Pancreas (tissue), 10 donors: ENCODE measurements around the gene MEGF6. TPM values are rescaled to one million over a fixed set of nuclear protein-coding genes. Genes with fewer than 3 reads are reported as not detected.

Source experiments
- ATAC-seq, 4 donors: fragments of 200-7000 bp; cut with Tn5 transposase; one replicate each; pipeline versions ENCODE4 v1.8.0 to v1.9.1; 2020; ENCODE audit warnings: mild to moderate bottlenecking in 4 of 4, moderate library complexity in 4 of 4
- DNase-seq, 6 donors: peaks; one replicate each; pipeline ENCODE4 v3.0.0-alpha.2; 2020
- FAIRE-seq: peaks from 2 replicates; lab custom pipeline; 2012; peaks lifted over from hg19 to GRCh38; lab: Jason Lieb, UNC
- H3K27ac ChIP-seq, 4 donors: fragments of 200-600 bp; sonication (generic); 1 replicate in 3 of 4; 2 replicates in 1 of 4; pipeline versions ENCODE4 v1.5.0 to v1.8.0; 2020
- H3K27me3 ChIP-seq, 4 donors: fragments of 200-600 bp; one replicate each; pipeline ENCODE4 v1.8.0; 2021
- H3K36me3 ChIP-seq, 3 donors: fragments of 200-600 bp; sonication (generic) in 1 of 3; one replicate each; pipeline versions ENCODE4 v1.5.0 to v1.8.0; 2020 to 2021
- H3K4me1 ChIP-seq, 3 donors: fragments of 200-600 bp; one replicate each; pipeline ENCODE4 v1.8.0; 2021
- H3K4me3 ChIP-seq, 4 donors: fragments of 200-600 bp; sonication (generic) in 2 of 4; one replicate each; pipeline versions ENCODE4 v1.5.0 to v1.8.0; 2020 to 2021
- H3K9me3 ChIP-seq, 4 donors: fragments of 200-600 bp; one replicate each; pipeline ENCODE4 v1.8.0; 2021
- CTCF ChIP-seq, 4 donors: fragments of 200-600 bp; sonication (generic) in 3 of 4; IDR thresholded peaks; one replicate each; pipeline versions ENCODE4 v1.5.0 to v1.8.0; 2021; ENCODE audit warnings: antibody characterized with exemption in 4 of 4
- WGBS, 2 donors: extraction: QIAGEN DNeasy Blood & Tissue Kit; methylation state at CpG; one replicate each; pipeline ENCODE4 v1.1.7; 2013; 5-methylcytosine and 5-hydroxymethylcytosine counted together
- intact Hi-C, 3 donors: fragments of 100-400 bp; cut with DNase I; formaldehyde crosslinking; loops; one replicate each; pipeline versions ENCODE4 v1.11.1 to v1.14.2; 2022
- polyA plus RNA-seq, 2 donors: library from polyadenylated mRNA; stranded (reverse); fragments of 200-250 nt; gene quantifications; one replicate each; pipeline ENCODE4 v1.2.3, GENCODE V29; 2013
- total RNA-seq, 6 donors: library from RNA; stranded (reverse); fragmentation: NEBNext Ultra II Directional in 4 of 6; extraction: Animal tissue kit (Norgen Biotek cat#: 25700) in 4 of 6; gene quantifications; one replicate each; pipeline versions ENCODE4 v1.2.1 to v1.2.4, GENCODE V29; 2021 to 2023
- donor health status: healthy with polysubstance abuse.
- donor health status: DM: no; HTN: no; CAD: no; lungs with moderate emphysema.
- donor health status: DM: no; HTN: no; CAD: no.
- donor health status: control.
- donor health status: control.
- donor health status: Bipolar disorder and iron deficiency.
- donor health status: DM: yes; HTN: yes; CAD: no.
- donor health status: DM: no; HTN: no; CAD: no.
- donor health status: DM: no; HTN: no; CAD: no.
- donor health status: DM: yes; HTN: yes; CAD: no.

Gene MEGF6
- total and polyA plus RNA-seq, 8 donors: 2.6 to 20.0 (median 8.4) TPM

DNA sequence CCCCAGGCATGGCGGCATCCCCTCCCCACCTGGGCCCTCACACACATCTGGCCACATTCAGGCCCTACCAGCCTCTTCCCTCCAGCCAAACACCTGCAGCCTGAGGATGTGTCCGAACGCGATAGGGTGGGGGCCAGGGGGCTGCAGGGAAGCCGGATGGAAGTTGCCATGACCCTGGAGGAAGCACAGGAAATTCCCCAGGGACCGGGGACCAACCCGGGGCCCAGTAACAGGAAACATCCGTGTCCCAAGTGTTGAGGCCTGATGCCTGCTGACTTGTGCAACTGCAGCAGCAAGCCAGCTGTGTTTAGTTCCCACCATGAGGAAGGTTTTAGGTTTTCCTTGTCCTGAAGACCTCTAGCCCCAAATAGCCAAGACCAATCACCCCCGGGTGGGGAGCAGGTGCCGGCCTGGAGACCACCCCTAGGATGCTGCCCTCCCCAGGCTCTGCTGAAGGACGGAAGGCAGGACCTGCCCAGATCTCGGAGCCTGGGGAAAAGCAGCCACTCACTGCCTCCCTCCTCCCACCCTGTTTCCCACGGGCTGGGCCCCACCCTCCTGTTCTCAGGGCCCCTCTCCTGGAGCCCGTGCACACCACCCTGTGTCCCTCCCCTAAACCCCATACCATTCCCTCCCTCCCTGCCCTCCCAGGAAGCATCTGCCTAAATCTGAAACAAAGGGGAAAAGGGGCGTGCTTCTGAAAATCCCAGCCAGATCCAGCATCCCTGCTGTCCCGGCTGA, 29.8 kb downstream of the MEGF6 start:
- 47% methylated on average over 15 to 16 of the region's 16 CpGs for WGBS, 2 donors
- Histone ChIP-seq H3K27ac (no peak overlapping the region), H3K27me3 (no peaks in the 10 kb centered on the region), H3K4me3 (no peak overlapping the region), H3K36me3 (no peaks in the 10 kb centered on the region), H3K4me1 (no peaks in the 10 kb centered on the region), H3K9me3 (no peaks in the 10 kb centered on the region)
- no peak for TF ChIP-seq CTCF (IDR thresholded peaks at IDR 0.05)
- DNase-seq (no peak), ATAC-seq (no peak), FAIRE-seq (no peak)
- intact Hi-C loops: no loop called here

GRCh38 chr1:3580231-3580630, 31.1 kb downstream of the MEGF6 start:
- ATAC-seq (no peak), FAIRE-seq (no peak), DNase-seq (no peak)
- no peak for TF ChIP-seq CTCF (IDR thresholded peaks at IDR 0.05)
- Histone ChIP-seq H3K4me1 (no peaks in the 10 kb centered on the region), H3K36me3 (no peaks in the 10 kb centered on the region), H3K9me3 (no peaks in the 10 kb centered on the region), H3K27me3 (no peaks in the 10 kb centered on the region), H3K4me3 (no peak overlapping the region), H3K27ac (no peak overlapping the region)
- 63 to 70% methylated on average over 7 to 9 of the region's 9 CpGs for WGBS, 2 donors
- intact Hi-C loops: no loop called here

GRCh38 chr1:3579626-3580025, 31.7 kb downstream of the MEGF6 start:
- Histone ChIP-seq H3K27me3 (no peaks in the 10 kb centered on the region), H3K4me1 (no peaks in the 10 kb centered on the region), H3K36me3 (no peaks in the 10 kb centered on the region), H3K4me3 (no peak overlapping the region), H3K27ac (no peak overlapping the region), H3K9me3 (no peaks in the 10 kb centered on the region)
- FAIRE-seq (no peak), ATAC-seq (no peak), DNase-seq (no peak)
- TF ChIP-seq CTCF (IDR thresholded peaks at IDR 0.05): no peak
- WGBS, 2 donors: 70 to 75% methylated on average over 16 of the region's 16 CpGs
- intact Hi-C loops: no loop called here

GRCh38 chr1:3578906-3579305, 32.4 kb downstream of the MEGF6 start:
- Histone ChIP-seq H3K27me3 (no peaks in the 10 kb centered on the region), H3K27ac (no peak overlapping the region), H3K36me3 (no peaks in the 10 kb centered on the region), H3K4me1 (no peaks in the 10 kb centered on the region), H3K4me3 (no peak overlapping the region), H3K9me3 (no peaks in the 10 kb centered on the region)
- 63 to 72% methylated on average over 19 of the region's 19 CpGs for WGBS, 2 donors
- intact Hi-C loops: no loop called here
- FAIRE-seq (no peak), ATAC-seq (no peak), DNase-seq (no peak)
- no peak for TF ChIP-seq CTCF (IDR thresholded peaks at IDR 0.05)

GRCh38 chr1:3578433-3578805, 32.9 kb downstream of the MEGF6 start:
- 55 to 61% methylated on average over 8 of the region's 8 CpGs for WGBS, 2 donors
- no peak for ATAC-seq
- Histone ChIP-seq H3K27me3 (no peaks in the 10 kb centered on the region), H3K9me3 (no peaks in the 10 kb centered on the region), H3K4me1 (no peaks in the 10 kb centered on the region), H3K36me3 (no peaks in the 10 kb centered on the region), H3K27ac (no peak overlapping the region), H3K4me3 (no peak overlapping the region)
- no peak for FAIRE-seq
- DNase-seq: no peak
- intact Hi-C loops: no loop called here
- no peak for TF ChIP-seq CTCF (IDR thresholded peaks at IDR 0.05)
